HG02970 (cell line): Measurements from ENCODE around the gene PCBP3.
"Not testable (repeated sequence)": the region's sequence is repeated elsewhere in the genome, so short reads cannot be mapped to it uniquely, and the experiment has no call there.

Source experiments
- ATAC-seq: cut with Tn5 transposase; IDR thresholded peaks from one replicate; pipeline ENCODE4 v1.9.1; 2021; ENCODE audit warnings: mild to moderate bottlenecking, moderate library complexity, moderate number of reproducible peaks; ENCODE audit not compliant: unreplicated experiment, low FRiP score

The PCBP3 gene

DNA sequence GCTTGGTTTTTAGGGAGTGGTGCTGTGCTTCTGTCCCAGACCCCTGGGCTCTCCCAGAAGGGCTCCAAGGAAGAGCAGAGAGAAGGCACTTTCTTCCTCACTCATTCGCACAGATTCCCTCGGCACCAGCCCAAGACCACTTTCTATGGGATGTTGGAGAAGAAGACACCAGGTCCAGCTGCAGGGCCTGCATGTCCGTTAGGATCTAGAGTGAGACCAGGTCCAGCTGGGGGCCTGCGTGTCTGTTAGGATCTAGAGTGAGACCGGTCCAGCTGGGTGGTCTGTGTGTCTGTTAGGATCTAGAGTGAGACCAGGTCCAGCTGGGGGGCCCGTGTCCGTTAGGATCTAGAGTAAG is 30.9 kb upstream of the PCBP3 start:
- not testable (repeated sequence) for ATAC-seq

DNA sequence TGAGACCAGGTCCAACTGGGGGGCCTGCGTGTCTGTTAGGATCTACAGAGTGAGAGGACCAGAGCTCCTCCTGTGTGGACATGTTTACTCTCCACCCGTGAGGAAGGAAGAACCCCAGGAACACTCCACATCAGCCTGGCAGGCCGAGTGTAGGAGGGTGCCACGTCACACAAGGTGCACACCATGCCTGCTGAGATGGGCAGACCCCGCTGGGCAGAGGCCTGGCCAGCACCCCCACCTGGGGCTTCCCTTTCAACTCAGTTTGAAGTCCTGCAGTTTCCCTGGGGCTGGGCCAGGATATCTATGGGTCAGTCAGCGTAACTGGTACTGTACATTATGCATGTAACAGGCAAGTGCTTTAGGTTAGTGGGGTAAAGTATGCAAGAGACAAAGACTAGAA is 30.1 kb upstream of the PCBP3 start:
- ATAC-seq: no peak

DNA sequence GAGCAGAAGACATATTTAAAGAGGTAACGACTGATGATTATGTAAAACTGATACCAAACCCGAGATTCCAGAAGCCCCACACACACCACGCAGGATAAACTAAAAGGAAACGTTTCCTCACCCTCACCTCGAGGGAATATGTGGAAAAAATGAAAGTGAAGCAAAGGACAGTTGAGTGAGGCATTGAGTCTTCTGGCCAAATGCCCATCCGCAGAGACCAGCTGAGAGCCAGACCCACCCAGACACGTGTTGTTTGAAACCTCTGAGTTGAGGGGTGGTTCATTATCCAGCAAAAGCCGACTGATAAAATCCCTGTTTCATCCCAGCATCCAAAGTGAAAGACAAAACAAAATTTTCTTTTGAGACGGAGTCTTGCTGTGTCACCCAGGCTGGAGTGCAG is 29.6 kb upstream of the PCBP3 start:
- ATAC-seq: no peak

DNA sequence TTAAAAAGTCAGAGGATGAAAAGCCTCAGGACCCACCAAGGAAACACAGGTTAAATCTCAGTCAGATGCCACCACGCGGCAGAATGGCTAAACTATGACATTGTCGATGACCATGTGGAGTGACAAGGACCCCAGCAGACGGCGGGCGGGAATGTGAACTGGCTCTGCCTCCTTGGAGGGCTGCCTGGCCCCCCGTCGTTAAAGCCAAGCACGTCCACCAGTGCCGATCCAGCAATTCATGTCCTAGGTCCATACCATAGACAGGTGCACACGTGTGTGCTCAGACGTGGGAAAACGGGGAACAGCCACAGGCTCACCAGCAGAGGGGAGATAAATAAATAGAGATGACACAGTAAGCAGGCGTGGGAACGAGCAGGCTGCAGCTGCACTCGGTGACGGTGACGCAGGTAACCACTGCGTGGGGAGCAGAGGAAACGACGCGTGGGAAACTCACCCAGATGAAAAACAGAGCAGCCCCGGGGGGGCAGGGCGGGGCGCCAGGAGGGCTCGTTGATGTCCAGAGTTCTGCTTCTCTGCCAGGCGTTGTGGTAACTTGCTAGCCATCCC is 28.3 kb upstream of the PCBP3 start:
- no peak for ATAC-seq

DNA sequence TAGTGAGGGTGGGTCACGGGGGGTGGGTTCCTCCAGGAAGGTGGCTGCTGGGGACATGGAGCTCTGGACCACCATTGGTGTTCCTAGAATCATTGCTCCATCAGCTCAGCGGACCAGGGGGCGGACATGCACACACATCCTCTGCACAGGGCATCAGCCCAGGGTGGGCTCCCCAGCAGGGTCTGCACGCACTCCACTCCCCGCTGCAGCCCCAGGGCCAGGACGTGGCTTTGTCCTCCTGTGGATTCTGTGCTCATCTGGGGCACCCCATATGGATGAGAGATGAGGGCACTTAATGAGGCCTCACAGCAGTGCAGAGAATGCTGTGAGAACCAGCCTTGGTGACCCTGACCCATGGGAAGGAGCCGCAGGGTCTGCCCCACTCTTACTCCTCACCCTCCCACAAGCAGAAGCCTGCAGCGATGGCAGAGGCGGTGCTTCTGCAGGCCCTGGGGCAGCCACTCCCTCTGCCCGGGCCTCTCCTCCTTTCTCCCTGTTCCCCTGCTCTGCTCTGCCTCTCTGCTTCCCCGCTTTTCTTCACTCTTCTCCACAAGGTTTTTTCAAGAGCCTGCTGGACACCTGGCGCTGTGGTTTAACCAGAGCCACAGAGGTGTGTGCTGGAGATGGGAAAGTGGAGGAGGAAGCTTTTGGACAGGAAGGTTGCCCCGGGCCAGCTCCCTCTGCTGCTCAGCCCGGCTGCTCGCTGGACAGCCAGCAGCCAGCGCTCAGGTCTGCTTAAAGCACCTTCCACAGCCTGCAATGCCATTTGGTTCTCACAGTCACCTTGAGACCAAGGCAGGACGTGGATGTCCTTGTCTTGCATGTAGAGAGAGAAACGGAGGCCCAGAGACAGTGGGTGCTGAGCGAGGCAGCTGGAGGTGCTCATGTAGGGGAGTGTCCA is 26.3 kb upstream of the PCBP3 start:
- ATAC-seq: no peak

DNA sequence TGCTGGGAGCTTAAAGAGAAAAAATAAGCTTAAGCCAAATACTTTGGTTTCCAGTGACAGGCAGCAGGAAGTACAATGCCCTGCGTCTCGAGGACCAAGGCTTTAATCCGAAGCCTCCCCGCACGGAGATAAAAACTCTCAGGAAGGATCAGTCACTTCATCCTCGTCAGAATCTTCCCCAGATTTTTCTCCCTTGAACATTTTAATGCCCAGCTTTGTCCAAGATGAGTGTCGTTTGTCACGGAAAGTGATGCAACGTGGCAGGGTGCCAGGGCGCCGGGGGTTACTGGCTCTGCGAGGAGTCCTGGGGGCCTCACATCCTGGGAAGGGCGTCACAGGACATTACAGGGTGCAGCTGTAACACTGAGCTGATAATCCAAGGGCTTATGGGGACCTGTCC is 25.2 kb upstream of the PCBP3 start:
- no peak for ATAC-seq

DNA sequence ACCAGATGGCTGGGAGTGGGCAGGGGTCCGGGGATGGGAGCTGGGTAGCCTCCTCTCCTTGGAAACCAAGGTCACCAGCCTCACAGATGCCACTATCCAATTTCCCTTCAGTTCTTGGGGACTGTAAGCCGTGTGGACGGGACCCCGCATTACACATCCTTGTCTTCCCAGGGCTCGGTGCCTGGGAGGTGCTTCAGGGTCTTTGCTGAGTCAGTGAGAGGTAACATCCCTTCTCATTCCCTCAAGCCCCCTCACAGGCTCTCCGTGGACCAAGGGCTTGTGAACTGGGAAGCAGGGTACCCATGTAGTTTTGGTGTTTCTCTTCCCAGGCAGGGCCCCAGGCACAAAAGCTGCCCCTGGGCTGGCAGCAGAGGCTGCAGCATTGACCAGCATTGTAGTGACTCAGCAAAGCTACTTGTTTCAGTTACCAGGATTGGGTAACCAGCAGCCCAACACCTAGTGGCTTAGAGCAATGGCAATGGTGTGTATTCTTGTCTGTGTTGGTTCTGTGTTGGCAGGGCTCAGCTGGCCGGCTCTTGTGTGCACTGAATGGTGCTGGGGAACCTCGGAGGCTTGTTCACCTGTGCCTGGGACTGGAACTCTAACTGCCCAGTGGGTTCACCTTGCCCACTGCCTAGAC is 24.6 kb upstream of the PCBP3 start:
- ATAC-seq: no peak

DNA sequence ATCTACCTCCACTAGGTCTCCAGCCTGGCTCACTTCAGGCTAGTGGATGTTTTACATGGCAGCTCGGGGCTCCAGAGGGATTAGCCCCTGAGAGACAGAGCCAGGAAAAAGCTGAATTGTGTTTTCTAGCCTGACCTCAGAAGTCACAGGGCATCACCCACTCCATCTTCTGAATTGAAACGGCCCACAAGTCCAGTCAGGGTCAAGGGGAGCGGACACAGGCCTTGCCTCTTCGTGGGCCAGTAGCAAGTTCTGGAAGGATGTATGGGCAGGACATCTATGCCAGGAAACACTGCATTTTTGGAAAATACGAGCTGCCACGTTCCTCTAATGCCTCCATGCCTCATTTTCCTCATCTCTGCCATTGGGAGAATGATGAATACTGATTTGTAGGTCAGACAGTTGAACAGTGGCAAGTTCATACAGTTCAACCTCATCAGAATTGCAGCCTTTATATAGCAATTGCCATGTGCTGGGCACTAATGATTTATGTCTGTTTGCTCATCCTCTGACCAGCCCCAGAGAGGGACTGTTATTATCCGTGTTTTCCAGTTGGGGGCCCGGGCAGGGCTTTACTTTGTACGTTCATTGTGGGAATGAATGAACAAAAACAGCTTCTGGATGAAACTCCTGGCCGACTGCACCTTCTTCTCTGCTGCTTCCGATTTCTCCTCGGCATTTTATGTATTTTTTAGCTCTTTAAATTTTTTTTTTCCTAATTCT is 23.2 kb upstream of the PCBP3 start:
- ATAC-seq: no peak

DNA sequence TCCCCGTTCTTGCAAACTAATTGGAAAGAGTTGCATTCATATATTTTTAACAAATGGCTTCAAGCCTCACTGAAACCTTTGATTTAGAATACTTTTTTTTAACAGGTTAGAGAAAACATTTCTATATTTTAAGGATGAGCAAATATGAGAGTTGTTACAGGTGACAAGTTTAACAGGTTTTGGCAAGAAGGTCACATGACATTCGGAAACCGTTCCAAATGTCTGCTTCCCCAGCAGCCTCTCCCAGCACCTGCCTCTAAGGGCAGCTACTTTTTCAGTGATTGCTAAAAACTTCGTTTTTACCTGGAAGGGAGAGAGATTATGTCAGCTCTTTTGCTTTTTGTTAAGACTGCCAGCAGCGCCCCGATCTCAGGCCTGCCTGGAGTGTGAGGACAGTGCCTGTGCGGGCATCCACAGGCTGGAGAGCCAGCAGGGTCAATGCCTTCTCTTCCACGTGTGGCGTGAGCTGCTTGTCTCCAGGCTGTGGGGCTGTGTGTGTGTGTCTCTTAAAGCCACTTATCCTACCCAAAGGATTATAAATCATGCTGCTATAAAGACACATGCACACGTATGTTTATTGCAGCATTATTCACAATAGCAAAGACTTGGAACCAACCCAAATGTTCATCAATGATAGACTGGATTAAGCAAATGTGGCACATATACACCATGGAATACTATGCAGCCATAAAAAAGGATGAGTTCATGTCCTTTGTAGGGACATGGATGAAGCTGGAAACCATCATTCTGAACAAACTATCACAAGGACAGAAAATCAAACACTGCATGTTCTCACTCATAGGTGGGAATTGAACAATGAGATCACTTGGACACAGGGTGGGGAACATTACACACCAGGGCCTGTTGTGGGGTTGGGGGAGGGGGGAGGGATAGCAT is 21.8 kb upstream of the PCBP3 start:
- not testable (repeated sequence) for ATAC-seq

DNA sequence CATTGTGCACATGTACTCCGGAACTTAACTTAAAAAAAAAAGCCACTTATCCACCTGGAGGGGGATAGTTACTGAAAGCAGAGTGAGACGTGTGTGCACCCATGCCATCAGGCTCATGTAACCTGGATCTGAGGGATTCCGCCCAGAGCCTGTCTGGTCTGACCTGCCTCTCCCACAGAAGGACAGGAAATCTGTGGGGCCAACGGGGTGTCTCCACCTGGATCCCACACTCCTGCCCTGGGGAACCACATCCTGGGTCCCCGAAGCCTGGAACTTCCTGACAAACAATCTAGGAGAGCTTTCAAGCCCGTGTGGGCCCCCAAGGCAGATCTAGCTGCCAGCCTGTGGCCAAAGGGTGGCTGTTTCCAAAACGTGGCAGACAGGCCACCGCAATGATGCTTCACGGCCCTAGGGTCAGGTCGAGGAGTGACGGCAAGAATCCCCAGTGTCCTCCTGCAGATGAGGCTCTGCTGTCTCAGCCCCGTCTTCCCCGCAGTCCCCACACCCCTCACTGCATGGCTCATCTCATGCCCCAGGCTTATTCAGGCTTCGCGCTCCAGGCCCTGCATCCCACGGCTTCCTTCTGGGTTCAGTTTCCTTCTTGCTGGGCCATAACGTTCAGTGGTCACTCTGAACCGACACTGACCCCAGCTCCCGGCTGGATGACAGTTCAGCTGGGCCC is 21.0 kb upstream of the PCBP3 start:
- no peak for ATAC-seq

DNA sequence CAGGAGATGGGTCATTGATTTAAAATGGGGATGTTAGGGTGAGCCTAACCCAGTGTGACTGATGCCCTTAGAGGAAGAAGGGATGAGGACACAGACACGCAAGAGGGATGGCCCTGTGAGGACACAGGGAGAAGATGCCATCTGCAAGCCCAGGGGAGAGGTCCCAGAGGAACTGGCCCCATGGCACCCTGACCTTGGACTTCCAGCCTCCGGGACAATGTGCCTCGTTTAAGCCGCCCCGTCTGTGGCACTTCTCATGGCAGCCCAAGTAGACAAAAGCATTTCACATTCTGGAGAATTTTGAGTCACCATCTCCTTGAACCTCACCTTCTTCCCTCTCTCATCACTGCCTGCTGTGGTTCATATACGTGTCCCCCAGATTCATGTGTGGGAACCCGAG is 20.1 kb upstream of the PCBP3 start:
- ATAC-seq: no peak

DNA sequence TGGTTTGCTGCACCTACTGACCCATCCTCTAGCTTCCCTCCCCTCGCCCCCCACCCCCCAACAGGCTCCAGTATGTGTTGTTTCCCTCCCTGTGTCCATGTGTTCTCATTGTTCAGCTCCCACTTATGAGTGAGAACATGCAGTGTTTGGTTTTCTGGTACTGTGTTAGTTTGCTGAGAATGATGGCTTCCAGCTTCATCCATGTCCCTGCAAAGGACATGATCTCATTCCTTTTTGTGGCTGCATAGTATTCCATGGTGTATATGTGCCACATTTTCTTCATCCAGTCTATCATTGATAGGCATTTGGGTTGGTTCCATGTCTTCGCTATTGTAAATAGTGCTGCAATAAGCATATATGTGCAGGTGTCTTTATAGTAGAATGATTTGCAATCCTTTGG is 17.4 kb upstream of the PCBP3 start:
- ATAC-seq: not testable (repeated sequence)

DNA sequence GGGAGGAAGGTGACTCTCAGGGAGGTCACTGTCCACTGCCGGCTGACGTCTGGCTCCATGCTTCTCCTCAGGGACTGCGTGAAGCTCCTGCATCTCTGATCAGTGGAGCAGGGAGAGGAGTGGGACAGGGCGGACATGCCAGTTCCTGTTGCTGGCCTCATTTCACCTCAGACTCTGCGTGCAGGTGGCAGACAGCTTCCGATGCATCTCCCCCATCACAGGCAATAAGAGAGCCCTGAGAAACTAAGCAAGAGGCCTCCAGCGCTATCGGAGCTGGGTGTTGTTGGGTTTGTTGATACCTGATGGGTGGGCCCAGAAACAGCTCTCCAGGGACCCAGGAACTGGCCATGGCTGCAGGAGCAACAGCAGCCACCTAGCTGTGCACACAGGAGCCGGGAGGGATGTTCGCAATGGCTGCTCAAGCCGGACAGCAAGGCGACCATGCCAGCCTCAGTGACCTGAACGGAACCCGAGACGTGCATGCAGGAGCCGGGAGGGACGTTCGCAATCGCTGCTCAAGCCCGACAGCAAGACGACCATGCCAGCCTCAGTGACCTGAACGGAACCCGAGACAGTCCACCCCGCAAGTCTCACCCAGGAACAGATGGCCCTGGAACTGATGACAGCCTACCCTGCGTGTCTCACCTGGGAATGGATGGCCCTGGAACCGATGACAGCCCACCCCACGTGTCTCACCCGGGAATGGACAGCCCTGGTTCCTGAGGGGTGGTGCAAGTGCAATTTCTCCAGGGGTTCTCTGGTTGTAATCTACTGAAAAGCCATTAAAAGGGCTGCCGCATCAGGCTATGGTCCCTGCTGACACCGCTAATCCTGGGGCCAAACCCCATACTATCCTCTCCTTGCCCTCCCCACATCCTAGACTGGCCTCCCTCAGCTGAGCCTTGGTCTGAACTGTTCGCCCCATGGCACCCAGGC is 14.2 kb upstream of the PCBP3 start:
- no peak for ATAC-seq

DNA sequence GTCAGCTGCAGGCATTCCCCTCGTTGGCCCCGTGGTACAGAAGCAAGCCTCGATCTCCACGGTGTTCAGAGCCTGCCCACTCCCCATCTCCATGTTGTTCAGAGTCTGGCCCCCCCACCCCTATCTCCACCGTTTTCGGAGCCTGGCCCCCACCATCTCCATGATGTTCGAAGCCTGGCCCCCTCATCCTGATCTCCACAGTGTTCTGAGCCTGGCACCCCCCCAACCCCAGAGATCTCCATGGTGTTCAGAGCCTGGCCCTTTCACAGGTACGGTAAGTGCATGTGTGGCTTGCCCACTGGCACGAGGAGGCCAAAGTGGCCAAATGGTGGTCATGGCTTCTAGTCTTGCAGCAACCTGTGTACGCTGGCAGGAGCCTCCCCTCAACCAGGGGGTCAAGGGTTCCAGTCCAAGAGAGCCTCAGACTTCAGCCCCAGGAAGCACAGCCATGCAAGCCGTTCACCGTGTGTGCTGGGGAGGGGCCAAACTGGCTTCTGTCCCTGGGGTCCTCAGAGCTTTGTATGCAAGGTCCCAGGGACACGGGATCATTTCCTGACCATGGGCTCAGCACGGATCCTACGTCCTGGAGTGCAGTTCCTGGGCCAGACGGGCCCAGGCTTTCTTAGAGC is 13.3 kb upstream of the PCBP3 start:
- no peak for ATAC-seq

DNA sequence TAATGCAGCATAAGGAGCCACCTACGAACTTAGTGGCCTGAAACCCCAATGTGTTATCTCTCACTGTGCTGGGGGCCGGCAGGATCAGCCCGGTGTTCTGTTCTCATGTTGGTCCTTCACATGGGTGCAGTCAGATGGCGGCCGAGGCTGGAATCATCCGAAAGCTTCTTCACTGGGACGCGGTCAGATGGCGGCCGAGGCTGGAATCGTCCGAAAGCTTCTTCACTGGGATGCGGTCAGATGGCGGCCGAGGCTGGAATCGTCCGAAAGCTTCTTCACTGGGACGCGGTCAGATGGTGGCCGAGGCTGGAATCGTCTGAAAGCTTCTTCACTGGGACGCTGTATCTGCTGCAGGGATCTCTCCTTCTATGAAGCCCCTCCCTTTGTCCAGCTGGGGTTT is 12.6 kb upstream of the PCBP3 start:
- no peak for ATAC-seq

DNA sequence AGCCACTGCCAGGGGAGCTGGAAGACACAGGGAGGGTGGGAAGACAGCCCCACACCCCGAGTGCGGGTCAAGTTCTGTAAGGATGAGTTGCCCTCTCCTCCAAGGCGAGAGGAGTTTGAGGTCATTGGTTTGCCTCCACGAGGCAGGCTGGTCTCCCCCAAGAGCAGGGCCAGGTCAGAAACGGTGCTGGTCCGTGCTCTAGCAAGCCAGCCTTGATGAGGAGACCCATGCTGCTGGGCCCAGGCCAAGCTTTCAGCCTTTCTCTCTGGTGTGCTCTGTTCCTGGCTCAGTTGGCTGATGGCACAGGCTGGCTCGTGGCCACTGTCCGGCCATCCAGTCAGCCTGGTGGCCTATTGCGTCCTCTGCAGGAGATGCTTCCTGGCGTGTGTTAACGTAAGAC is 12.0 kb upstream of the PCBP3 start:
- ATAC-seq: no peak

DNA sequence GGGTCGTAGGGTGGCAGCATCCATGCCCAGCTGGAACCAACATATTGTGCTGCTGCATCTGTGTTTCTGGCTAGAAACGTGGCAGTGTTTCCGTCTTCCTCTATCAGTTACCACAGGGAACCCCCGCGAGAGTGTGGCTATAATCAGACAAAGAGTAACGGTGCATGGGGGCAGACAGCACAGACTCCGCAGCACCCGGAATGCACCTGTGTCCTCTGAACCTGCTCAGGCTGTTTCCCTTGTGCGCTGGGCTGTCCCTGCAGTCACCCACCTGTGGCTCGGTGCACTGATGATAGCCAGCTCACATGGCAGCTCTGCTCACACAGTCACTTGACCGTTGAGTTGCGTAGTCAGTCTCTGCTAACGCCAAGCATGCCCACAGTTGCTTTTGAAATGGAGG is 11.4 kb upstream of the PCBP3 start:
- ATAC-seq: no peak

DNA sequence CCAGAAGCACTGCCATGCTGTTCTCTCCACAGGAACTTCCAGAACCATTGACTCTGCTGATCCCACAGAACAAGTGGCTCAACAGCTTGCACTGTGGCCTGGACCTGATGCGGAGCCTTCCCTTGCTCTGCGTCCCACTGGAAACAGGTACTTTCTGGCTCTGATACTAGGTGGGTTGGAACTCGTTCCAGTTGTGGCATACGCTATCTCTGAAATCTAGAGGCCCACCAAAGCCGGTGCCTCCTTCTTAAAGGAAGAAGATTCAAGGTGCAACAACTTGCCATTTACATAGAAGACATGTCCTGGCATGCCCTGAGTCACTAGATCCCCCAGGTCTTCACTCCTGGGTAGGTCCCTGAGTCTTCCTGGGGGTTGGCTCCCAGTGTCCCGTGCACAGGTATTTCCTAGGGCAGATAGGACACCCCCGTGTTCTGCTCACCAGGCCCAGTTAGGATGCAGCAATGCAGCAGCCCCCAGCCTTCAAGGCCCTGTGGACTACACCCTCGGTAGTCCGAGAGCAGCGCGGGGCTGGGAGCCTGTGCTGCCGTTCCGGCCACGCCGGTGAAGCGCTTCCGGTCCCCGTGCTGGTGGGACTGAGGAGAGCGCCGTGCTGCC is 10.8 kb upstream of the PCBP3 start:
- no peak for ATAC-seq
